Measurements from ENCODE around the gene AQP2. TPM values are rescaled to one million over a fixed set of nuclear protein-coding genes. Genes with fewer than 3 reads are reported as not detected.

AQP2 gene
- polyA plus RNA-seq, 1 of the 3 experiments (the other 2 are of a cell fraction) = not detected

DNA sequence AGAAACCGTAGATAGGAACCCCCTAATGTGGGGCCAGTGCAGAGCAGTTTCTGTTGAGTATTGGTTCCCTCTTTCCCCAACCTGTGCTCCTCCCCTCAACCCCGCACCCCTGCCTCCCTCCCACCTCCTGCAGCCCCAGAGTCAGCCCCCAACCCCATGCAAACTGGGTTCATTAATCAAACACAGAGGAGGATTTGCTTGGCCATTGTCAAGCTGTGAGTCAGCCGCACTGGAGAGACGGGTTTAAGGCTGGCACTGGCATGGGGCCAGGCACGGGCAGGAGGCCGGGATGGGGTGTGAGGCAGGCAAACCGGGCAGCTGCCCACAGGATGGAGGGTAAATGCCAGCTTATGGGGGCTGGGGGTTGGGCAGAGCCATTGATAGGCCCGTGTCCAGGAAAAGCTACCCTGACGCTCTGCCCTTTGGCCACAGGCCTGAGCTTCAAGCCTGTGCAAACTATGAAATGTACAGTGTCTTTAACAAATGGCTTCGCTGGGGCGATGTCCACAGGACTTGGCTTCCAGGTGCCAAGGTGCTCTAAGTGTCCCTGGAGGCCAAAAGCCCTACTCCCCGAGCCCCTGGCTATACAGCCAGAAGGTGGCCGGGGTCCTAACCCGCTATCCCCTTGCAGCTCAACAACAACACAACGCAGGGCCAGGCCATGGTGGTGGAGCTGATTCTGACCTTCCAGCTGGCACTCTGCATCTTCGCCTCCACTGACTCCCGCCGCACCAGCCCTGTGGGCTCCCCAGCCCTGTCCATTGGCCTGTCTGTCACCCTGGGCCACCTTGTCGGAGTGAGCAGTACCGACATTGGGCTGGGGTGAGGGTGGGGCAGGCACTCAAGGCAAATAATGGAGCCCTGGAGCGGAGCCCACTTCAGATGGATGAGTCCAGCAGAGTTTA is 12.6 kb downstream of the AQP2 start (continued):
- TF ChIP-seq, protein P1, sequence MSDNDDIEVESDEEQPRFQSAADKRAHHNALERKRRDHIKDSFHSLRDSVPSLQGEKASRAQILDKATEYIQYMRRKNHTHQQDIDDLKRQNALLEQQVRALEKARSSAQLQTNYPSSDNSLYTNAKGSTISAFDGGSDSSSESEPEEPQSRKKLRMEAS (IDR thresholded peaks at IDR 0.05; ENCODE audit: low read depth) = peak; percentile 81
- TF ChIP-seq CHD2 (IDR thresholded peaks at IDR 0.05; ENCODE audit: low read length, partially characterized antibody) = no peak
- no peak for TF ChIP-seq ELF1 (IDR thresholded peaks at IDR 0.05)
- TF ChIP-seq RFX5 (IDR thresholded peaks at IDR 0.05; ENCODE audit: low read length) = no peak
- TF ChIP-seq, protein P2, sequence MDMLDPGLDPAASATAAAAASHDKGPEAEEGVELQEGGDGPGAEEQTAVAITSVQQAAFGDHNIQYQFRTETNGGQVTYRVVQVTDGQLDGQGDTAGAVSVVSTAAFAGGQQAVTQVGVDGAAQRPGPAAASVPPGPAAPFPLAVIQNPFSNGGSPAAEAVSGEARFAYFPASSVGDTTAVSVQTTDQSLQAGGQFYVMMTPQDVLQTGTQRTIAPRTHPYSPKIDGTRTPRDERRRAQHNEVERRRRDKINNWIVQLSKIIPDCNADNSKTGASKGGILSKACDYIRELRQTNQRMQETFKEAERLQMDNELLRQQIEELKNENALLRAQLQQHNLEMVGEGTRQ (IDR thresholded peaks at IDR 0.05; ENCODE audit: borderline replicate concordance, low read depth, low read length) = no peak
- TF ChIP-seq, protein P3, sequence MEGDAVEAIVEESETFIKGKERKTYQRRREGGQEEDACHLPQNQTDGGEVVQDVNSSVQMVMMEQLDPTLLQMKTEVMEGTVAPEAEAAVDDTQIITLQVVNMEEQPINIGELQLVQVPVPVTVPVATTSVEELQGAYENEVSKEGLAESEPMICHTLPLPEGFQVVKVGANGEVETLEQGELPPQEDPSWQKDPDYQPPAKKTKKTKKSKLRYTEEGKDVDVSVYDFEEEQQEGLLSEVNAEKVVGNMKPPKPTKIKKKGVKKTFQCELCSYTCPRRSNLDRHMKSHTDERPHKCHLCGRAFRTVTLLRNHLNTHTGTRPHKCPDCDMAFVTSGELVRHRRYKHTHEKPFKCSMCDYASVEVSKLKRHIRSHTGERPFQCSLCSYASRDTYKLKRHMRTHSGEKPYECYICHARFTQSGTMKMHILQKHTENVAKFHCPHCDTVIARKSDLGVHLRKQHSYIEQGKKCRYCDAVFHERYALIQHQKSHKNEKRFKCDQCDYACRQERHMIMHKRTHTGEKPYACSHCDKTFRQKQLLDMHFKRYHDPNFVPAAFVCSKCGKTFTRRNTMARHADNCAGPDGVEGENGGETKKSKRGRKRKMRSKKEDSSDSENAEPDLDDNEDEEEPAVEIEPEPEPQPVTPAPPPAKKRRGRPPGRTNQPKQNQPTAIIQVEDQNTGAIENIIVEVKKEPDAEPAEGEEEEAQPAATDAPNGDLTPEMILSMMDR (IDR thresholded peaks at IDR 0.05) = no peak
- TF ChIP-seq NFIC (IDR thresholded peaks at IDR 0.05; ENCODE audit: borderline replicate concordance) = peak; percentile 99
- no peak for TF ChIP-seq RAD21 (IDR thresholded peaks at IDR 0.05; ENCODE audit: low read length)
- TF ChIP-seq EP300 (IDR thresholded peaks at IDR 0.05; ENCODE audit: borderline replicate concordance in 1 of 2, low read depth in 1 of 2, low read length in 1 of 2) = peak in 1 of 2 experiments; percentile 76; a peak in 1 of 4 replicates
- peak; percentile 30; the same call in 1 of the 2 replicates for TF ChIP-seq TEAD4 (IDR thresholded peaks at IDR 0.05; ENCODE audit: borderline replicate concordance, insufficient read depth)
- TF ChIP-seq FOSL2 (IDR thresholded peaks at IDR 0.05; ENCODE audit: borderline replicate concordance, low read depth) = peak; percentile 82; the same call in 1 of the 2 replicates

DNA sequence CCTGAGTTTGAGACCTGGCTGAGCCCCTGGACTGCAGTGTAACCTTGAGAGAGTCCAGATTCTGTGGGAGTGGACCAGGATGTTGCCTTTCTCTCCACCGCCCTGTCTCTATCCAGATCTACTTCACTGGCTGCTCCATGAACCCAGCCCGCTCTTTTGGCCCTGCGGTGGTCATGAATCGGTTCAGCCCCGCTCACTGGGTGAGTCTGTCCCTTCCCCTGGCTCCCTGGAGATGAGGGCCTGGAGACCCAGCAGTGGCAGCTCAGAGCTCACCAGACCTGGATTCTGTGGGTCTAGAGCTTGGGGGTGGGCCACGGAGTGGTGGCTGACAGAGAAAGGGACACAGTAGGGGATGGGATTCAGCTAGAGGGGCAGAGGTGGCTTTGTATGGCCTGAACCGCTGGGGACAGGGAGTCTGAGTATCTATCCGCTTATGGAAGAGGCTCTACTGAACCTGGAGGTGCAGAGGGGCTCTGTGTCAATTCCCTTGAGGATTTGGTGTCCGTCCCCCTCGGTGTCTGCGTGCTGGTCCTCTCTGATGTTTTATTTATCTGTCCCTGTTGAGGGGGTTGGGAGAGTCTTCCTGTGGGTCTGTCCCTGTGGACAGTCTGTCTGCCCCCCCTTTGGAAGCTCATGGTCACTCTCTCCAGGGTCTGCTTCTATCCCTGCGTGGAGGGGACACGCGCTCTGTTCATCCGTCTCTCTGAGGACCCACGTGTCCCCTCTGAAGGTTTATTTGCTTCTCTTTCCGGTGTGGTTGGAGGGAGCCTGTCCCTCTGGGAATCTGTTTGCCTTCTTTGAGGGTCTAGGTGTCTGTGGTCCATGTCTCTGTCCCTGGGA is 13.7 kb downstream of the AQP2 start:
- Histone ChIP-seq H3K9ac (no peak overlapping the region), H2AFZ (ENCODE audit: low read depth) (no peak overlapping the region), H3F3A (replicated peaks; ENCODE audit: insufficient read depth) (no peaks in the 10 kb centered on the region), H3K9me2 (no peaks in the 10 kb centered on the region), H3K9me3 (no peaks in the 10 kb centered on the region), H3K27me3 (ENCODE audit: insufficient read depth) (no peaks in the 10 kb centered on the region), H3K4me2 (no peak overlapping the region), H4K20me1 (ENCODE audit: insufficient read depth) (no peaks in the 10 kb centered on the region), H3K79me2 (ENCODE audit: insufficient read depth) (no peaks in the 10 kb centered on the region), H3K4me3 (ENCODE audit: low read depth in 2 of 2, low read length in 1 of 2) (no peak overlapping the region), H3K27ac (ENCODE audit: low read depth in 2 of 2, low read length in 1 of 2) (no peak overlapping the region), H3K4me1 (ENCODE audit: control insufficient read depth in 1 of 2, insufficient read depth in 2 of 2, low read depth in 1 of 2, low read length in 1 of 2) (peaks cover 18 to 19% of the 10 kb centered on the region in 2 experiments; a peak in 3 of 4 replicates), H3K36me3 (replicated peaks in 1 of 2; ENCODE audit: control insufficient read depth in 1 of 2, insufficient read depth in 2 of 2, low read length in 1 of 2) (no peaks in the 10 kb centered on the region)
- ChIA-PET CTCF (interaction anchor here (1.0 to 20.3 kb wide), 6 partner anchors 15 to 101 kb away, joined by 3 to 1401 read pairs (median 143); partner anchors contain the start of gene ASIC1), POLR2A (interaction anchor here (1.0 kb wide), 1 partner anchor 121 kb away, joined by 4 read pairs; the partner anchor contains the start of gene SMARCD1)
- no peak for DNase-seq
- TF ChIP-seq NRF1 (IDR thresholded peaks at IDR 0.05; ENCODE audit: low read depth, low read length) (no peak), TEAD4 (IDR thresholded peaks at IDR 0.05; ENCODE audit: borderline replicate concordance, insufficient read depth) (no peak), FOXJ3 (CRISPR knock-in tag; IDR thresholded peaks at IDR 0.05) (no peak), FOXM1 (IDR thresholded peaks at IDR 0.05; ENCODE audit: low read depth) (no peak), TAF1 (IDR thresholded peaks at IDR 0.05; ENCODE audit: borderline replicate concordance, low read depth, low read length) (no peak), TCF12 (IDR thresholded peaks at IDR 0.05) (no peak), FOSL2 (IDR thresholded peaks at IDR 0.05; ENCODE audit: borderline replicate concordance, low read depth) (no peak), RXRA (IDR thresholded peaks at IDR 0.05; ENCODE audit: borderline replicate concordance, low read depth) (no peak)
- TF ChIP-seq, protein P4, sequence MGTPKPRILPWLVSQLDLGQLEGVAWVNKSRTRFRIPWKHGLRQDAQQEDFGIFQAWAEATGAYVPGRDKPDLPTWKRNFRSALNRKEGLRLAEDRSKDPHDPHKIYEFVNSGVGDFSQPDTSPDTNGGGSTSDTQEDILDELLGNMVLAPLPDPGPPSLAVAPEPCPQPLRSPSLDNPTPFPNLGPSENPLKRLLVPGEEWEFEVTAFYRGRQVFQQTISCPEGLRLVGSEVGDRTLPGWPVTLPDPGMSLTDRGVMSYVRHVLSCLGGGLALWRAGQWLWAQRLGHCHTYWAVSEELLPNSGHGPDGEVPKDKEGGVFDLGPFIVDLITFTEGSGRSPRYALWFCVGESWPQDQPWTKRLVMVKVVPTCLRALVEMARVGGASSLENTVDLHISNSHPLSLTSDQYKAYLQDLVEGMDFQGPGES (IDR thresholded peaks at IDR 0.05; ENCODE audit: low read depth, low read length) = no peak
- TF ChIP-seq, protein P3 (IDR thresholded peaks at IDR 0.05) = no peak
- TF ChIP-seq, protein P2 (IDR thresholded peaks at IDR 0.05; ENCODE audit: borderline replicate concordance, low read depth, low read length) = no peak
- 93% methylated on average over 15 of the region's 17 CpGs for WGBS (ENCODE audit: low lambda C conversion rate)

Data from SK-N-SH (cell line).